ENCODE results near the gene RGS12.

GRCh38 chr4:3307486-3307885 is 14.7 kb downstream of the RGS12 start:
- TF ChIP-seq CTCF (IDR thresholded peaks at IDR 0.05; ENCODE audit: low read depth, low read length) = no peak
- no peak for TF ChIP-seq EZH2phosphoT487 (IDR thresholded peaks at IDR 0.05; ENCODE audit: low read depth)
